Midbrain (tissue), 1 donor: Measurements from ENCODE around the gene CCDC43.
"Not testable (repeated sequence)": the region's sequence is repeated elsewhere in the genome, so short reads cannot be mapped to it uniquely, and the experiment has no call there.

Source experiments
- DNase-seq: peaks from one replicate; lab custom pipeline; 2025; lab: John Stamatoyannopoulos, UW

CCDC43 gene

GRCh38 chr17:44689477-44690217 is at the start of gene CCDC43:
CCDC43 (minus strand) TSS chr17:44689776; CDS start chr17:44689753, 23 bp downstream.
- DNase-seq = peak; percentile 87

GRCh38 chr17:44738214-44738906 is 48.8 kb upstream of the CCDC43 start:
- DNase-seq = no peak

- no peak for DNase-seq
Measured at GRCh38 chr17:44736551-44737240, 47.1 kb upstream of the CCDC43 start.

- no peak for DNase-seq
Measured at GRCh38 chr17:44734272-44734671, 44.7 kb upstream of the CCDC43 start.

GRCh38 chr17:44733753-44734152 is 44.2 kb upstream of the CCDC43 start:
- DNase-seq = no peak

GRCh38 chr17:44726121-44726520 is 36.5 kb upstream of the CCDC43 start:
- DNase-seq = not testable (repeated sequence)

- no peak for DNase-seq
Measured at GRCh38 chr17:44722254-44722653, 32.7 kb upstream of the CCDC43 start.

GRCh38 chr17:44719444-44719843 is 29.9 kb upstream of the CCDC43 start:
- no peak for DNase-seq

- DNase-seq = peak; percentile 85
Measured at GRCh38 chr17:44708401-44709263, 19.1 kb upstream of the CCDC43 start, which contains the start of gene DBF4B. DBF4B (plus strand) TSS chr17:44708665; CDS start chr17:44708821, 156 bp downstream.

GRCh38 chr17:44707755-44708400 is 18.3 kb upstream of the CCDC43 start:
- DNase-seq = no peak

GRCh38 chr17:44700288-44700687 is 10.7 kb upstream of the CCDC43 start:
- DNase-seq = not testable (repeated sequence)

- DNase-seq = no peak
Measured at GRCh38 chr17:44693609-44694008, 4.0 kb upstream of the CCDC43 start.

GRCh38 chr17:44690746-44691306 is 1.2 kb upstream of the CCDC43 start:
- not testable (repeated sequence) for DNase-seq

GRCh38 chr17:44688675-44689476 is 700 bp downstream of the CCDC43 start:
- no peak for DNase-seq

- no peak for DNase-seq
Measured at GRCh38 chr17:44688200-44688599, 1.4 kb downstream of the CCDC43 start.

- DNase-seq = no peak
Measured at GRCh38 chr17:44687756-44688155, 1.8 kb downstream of the CCDC43 start.

- DNase-seq = not testable (repeated sequence)
Measured at GRCh38 chr17:44683303-44683702, 6.3 kb downstream of the CCDC43 start.

- no peak for DNase-seq
Measured at GRCh38 chr17:44677136-44677535, 12.4 kb downstream of the CCDC43 start.

GRCh38 chr17:44673893-44674292 is 15.7 kb downstream of the CCDC43 start:
- DNase-seq = no peak
